ENCODE data around the gene ATOH7.
"Not testable (repeated sequence)": the region's sequence is repeated elsewhere in the genome, so short reads cannot be mapped to it uniquely, and the experiment has no call there.

ATOH7 gene

DNA sequence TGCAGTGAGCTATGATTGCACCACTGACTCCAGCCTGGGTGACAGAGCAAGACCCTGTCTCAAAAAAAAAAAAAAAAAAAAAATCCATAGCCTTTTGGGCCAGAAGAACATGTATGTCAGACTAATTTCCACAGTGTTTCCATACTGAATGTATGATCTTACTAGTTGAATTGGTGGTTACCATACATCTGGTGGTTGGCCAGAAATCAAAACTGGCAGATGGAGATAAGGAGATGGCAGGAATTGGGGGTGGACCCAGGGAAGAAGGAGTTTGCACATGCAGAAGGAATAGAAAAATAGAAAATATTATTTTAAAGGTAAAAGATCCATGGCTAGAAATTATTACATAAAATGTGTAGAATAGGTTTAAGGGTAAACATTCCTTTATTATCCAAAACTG lies 3.7 kb upstream of the ATOH7 start:
- DNase-seq: no peak

DNA sequence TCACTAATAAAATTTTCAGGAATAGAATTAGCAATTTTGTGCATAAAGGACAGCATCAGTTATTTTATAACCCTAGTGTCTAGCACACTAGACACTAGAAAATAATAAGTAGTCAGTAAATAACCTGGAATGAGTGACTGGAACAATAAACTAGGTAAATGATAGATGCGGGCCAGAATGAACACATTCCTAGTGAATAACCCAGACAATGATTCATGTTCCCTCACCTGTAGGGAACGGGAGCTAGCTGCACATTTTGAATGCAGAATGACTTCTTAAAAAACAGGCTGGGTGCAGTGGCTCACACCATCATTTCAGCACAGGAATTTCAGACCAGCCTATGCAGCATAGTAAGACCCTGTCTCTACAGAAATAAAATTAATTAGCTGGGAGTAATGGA lies 3.2 kb upstream of the ATOH7 start:
- DNase-seq: no peak

DNA sequence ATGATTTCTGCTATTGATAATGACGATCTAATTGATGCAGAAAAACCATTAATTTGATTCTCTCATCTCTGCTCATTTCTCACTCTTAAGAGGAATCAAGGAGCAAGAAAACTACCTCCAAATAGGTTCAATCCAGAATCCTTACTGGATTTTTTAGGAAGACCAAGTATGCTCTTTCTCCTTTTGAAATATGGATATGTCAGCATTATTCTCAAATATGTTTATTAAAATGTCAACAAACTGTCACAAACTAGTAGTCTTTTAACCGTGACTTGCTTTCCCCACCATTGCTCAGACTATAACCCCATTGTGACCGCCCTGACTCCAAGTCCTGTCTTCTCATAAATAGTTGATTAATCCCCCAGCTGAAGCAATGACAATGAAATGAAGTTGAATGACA lies 1.1 kb upstream of the ATOH7 start:
- no peak for DNase-seq

DNA sequence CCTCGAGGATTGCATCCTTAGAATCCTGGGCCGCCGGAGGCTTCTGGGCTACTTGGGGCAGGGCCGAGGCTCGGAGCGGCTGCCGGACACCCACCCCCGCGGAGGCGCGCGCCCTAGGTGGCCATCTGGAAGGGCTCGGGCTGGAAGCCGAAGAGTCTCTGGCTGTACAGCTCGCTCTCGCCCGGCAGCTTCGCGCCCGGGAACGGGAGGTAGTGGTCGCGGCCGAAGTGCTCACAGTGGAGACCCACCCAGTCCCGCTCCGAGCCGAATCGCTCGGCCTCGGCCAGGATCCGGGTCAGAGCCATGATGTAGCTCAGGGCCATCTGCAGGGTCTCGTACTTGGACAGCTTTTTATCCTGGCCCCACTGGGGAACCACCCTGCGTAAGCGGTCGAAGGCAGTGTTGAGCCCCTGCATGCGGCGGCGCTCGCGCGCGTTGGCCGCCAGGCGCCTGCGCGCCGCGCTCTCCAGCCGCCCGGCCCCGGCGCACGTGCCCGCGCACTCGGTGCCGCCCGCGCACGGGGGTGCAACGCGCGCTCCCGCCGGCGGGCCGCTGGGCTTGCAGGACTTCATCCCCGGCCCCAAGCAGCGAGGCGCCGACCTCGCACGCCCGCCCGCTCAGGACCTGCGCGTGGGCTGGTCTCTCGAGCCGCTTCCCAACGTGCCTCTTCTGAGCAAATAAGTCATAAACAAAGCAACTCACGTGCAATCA lies 652 bp downstream of the ATOH7 start:
- no peak for DNase-seq

DNA sequence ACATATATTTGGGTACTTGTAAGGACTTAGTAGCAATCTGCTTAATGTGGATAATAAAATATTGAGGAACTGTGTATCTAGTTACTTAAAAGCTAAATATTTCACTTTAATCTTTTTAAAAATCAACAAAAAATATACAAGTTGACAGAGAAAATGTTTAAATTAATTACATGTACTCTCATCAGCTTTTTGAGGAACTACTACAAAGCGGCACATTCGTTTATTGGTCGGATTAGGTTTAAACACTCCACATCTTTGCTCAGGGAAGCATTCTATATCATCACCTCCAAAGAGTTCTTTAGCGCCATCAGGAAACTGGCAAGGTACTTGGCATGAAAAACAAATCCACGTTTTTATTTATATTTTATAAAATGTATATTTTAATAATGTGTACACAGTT lies 1.6 kb downstream of the ATOH7 start:
- no peak for DNase-seq

DNA sequence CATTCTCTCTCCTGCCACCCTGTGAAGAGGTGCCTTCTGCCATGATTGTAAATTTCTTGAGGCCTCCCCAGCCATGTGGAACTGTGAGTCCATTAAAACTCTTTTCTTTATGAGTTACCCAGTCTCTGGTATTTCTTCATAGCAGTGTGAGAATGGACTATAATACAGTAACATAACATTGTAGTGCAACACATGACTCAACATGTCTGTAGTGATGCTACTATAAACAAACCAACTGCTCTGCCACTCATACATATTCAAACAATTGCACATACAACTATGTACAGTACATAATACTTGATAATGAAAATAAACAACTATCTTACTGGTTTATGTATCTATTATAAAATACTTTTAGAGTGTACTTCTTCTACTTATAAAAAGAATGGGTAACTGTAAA lies 7.1 kb downstream of the ATOH7 start:
- DNase-seq: no peak

DNA sequence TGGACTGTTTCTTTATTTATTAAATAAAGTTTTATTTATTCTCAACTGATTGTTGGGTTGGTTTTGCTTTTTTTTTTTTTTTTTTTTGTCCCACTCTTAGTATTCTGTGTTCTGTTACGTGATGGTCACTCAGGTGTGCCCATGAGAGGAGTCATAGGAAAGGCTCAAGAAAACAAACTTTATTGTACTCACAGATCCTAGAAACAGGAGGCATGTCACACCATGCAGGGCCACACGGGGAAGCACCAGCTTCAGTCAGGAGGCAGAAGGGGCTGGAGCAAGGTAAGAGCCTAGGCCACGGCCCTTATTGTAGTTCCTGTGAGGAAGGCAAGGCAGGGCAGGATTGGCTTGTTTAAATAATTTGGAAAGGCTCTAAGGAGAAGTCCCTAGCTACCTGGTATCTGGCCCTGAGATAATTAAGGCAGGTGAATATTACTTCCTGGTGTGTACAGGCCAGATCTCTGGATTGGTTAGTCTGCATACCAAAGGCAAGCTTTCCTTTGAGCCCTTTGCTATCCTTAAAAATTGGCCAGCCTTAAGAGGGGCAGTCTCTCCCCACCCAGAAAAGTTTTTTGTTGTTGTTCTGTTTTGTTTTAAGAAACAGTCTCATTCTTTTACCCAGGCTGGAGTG lies 8.3 kb downstream of the ATOH7 start:
- DNase-seq: no peak

DNA sequence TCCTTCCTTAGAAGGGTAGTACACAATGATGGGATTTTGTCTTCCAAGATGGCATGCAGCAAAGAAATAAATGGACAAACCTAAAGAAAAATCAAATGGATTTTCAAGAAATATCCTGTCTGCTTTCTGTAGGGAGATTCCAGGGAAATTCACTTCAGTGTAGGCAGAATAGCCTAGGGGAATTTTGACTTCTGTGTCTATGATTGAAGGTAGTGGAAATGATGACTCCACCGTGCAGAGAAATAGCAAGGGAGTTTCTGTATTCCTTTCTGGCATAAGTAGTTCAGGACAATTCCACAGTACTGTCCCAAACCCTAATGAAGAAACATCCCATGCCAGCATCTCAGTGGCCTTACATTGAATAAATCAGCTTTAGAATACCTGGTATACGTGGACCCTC lies 9.5 kb downstream of the ATOH7 start:
- no peak for DNase-seq

DNA sequence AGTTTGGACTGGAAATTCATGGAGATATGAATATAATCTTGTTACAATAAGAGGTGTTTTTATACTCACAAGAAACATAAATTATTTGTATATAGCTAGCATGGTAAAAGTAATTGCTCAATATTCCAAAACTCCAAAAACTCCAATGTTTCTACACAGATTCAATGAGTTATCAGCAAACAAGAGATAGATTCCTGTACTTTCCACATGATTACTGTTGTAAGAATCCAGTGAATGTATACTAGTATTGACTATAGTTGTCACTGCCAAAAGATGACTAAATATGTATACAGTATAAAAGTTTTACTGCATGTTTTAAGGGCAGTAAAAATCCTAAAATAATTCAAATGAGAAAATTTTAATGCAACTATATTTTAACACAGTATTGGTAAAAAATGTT lies 10.7 kb downstream of the ATOH7 start:
- DNase-seq: no peak

DNA sequence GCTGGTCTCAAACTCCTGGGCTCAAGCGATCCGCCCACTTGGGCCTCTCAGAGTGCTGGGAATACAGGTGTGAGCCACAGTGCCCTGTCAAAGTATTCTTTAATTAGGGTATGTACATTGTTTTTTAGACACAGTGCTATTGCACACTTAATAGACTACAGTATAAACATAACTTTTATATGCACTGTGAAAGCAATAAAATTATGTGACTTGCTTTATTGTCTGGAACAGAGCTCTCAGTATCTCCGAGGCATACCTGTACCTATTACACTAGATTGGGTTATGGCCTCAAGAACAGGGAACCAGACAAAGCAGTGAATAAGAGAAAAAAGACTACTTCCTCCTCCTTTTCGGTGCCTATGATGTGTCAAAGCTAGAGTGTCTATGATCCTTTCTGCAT lies 13.1 kb downstream of the ATOH7 start:
- no peak for DNase-seq

DNA sequence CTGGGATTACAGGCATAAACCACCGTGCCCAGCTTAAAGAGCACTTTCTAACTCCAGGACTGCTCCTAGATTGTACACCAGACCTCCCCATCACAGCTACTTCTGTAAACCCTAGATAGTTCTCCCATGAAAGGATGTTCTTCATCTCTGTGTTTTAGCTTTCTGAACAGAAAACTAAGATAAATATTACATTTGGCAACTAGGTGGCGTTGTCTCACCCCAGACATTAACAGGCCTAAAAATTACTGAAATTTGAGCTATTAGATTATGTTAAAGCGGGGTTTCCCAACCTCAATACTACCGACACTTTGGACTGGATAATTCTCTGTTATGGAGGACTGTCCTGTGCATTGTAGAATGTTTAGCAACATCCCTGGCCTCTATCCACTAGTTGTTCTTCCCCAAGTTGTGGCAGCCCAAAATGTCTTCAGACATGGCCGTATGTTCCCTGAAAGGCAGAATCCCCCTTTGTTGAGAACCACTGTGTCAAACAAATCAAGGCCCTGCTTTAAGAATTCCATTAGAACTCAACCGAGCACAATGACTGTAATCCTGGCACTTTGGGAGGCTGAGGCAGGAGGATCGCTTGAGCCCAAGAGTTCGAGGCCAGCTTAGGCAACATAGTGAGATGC lies 19.1 kb downstream of the ATOH7 start:
- no peak for DNase-seq

DNA sequence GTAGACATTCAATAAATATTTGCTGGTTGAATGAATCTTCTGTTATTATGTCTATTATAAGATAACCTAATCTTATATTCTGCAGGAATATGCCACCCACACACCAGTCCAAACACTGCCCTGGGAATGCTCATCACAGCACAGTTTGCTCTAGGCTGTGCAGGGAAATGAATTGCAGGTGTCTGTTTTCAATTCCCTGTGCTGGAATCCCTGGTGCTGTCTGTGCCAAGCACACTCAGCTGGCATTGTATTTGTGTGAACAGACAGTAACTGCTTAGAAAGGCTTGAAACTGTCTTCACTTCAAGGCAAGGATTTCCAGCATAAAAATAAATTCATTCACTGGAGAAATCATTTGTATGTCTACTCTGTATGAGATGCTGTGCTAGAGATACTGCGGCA lies 20.2 kb downstream of the ATOH7 start:
- DNase-seq: no peak

DNA sequence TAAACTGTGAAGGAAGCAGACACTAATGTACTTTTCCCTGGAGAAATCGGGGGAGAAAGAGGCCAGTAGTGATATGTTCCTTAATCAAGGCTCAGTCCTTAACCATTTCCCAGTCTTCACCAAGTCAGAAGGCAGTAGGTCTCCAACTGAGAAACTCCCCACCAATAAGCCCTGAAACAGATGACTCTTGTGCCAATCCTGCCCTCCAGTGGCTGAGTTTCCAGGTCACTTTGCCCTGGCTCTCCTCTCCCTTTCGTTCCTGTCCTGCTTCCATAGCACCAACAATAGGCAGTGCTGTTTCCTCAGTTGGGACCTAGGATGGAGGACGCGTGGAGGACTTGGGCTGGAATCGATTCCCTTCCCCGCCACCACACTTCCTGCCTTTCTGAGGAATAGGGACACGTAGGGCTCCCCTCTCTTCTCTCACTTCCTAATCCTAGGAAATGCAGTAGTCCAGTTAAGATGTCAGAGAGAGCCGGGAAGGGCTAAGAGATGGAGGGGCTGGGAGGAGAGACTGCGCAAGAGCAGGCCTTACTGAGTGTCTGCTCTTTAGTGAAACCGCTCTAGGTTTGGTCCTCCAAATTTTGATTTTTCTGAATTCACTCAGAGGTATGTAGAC lies 23.4 kb downstream of the ATOH7 start:
- DNase-seq: no peak

DNA sequence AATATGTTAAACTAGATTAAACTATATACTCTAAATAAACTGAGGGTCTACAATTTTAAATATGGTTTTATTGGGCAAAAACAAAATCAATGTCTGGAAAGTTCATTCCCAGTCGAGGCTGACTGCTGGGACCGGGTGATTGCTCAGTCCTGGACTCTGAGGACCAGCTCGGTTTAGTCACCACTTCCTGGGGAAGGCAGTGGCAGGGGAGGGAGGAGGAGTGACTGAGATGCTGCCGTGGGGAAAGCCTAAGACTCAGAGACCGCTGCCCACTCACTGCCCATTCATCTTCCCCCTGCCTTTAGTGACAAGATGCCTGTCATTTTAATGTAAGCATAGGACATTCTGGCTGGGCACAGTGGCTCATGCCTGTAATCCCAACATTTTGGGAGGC lies 29.0 kb downstream of the ATOH7 start:
- no peak for DNase-seq

DNA sequence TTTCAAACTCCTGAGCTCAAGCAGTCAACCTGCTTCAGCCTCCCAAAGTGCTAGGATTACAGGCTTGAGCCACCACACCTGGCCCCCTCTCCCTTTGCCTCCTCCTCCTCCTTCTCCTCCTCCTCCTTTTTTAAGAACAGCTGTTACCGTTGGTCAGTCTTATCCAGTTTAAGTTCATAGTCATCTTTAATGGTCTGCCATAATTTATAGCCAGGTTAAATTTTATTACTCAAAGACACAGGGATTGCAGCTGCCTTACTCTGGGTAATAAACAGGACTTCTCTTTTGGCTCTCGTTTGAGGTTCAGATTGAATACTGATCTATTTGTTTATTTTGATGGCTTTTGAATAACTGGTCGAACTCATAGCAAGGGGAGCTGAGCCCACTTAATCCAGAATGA lies 35.2 kb downstream of the ATOH7 start:
- no peak for DNase-seq

DNA sequence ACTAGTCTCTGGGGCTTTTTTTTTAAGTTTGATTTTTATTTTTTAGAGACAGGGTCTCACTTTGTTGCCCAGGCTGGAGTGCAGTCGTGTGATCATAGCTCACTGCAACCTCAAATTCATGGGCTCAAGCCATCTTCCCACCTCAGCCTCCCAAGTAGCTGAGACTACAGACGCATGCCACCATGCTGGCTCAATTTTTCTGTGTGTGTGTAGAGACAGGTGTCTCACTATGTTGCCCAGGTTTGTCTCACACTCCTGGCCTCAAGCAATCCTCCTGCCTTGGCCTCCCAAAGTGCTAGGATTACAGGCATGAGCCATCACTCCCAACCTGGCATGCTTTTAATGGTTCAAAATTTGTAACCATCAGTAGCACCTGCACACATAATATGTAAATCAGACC lies 36.1 kb downstream of the ATOH7 start:
- DNase-seq: not testable (repeated sequence)

DNA sequence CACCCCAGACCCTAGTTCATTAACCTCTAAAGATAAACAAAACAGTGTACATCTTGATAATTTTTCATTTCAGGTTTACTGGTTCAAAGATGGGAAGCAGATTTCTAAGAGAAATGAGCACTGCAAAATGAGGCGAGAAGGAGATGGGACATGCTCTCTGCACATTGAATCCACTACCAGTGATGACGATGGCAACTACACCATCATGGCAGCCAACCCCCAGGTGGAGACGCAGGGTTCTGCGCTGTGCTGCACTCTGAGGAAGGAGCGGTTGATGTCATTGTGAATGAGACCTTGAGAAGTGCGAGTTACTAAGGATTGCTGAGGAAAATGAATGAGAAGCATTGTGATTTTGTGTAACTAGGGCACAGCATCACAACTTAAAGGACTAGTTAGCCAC lies 37.6 kb downstream of the ATOH7 start:
- no peak for DNase-seq

DNA sequence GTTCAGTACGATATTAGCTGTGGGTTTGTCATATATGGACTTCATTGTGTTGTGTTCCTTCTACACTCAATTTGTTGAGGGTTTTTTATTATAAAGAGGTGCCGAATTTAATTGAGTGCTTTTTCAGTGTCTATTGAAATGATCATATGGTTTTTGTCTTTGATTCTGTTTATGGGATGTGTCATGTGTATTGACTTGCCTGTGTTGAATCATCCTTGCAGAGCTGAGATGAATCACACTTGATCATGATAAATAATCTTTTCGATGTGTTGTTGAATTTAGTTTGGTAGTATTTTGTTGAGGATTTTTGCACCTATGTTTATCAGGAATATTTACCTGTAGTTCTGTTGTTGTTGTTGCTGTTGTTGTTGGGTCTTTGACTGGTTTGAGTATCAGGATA lies 39.8 kb downstream of the ATOH7 start:
- DNase-seq: no peak

DNA sequence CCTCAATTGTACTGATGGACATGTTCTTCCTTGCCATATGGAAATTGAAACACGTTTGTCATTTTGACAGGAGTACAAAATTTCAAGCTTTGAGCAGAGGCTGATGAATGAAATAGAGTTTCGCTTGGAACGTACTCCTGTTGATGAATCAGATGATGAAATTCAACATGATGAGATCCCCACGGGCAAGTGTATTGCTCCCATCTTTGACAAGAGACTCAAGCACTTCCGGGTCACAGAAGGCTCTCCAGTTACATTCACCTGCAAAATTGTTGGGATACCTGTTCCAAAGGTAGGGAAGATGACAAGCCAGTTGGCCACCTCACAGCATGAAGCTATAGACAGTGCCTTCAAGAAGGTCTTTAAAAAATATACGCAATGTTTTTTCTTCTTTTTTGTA lies 43.1 kb downstream of the ATOH7 start:
- no peak for DNase-seq

DNA sequence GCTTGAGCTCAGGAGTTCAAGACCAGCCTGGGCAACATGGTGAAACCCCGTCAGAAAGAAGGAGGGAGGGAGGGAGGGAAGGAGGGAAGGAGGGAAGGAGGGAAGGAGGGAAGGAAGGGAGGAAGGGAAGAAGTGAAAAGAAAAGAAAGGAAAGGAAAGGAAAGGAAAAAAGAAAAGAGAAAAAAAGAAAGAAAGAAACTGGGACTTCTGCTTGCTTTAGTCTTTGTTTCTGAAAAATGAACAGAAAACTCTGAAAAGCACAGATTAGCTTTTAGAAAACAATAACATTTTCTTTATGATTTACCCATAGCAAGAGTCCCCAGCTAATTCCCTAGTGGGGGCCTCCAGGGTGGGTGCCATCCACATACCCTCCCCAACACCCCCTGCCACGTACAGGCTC lies 46.8 kb downstream of the ATOH7 start:
- no peak for DNase-seq

DNA sequence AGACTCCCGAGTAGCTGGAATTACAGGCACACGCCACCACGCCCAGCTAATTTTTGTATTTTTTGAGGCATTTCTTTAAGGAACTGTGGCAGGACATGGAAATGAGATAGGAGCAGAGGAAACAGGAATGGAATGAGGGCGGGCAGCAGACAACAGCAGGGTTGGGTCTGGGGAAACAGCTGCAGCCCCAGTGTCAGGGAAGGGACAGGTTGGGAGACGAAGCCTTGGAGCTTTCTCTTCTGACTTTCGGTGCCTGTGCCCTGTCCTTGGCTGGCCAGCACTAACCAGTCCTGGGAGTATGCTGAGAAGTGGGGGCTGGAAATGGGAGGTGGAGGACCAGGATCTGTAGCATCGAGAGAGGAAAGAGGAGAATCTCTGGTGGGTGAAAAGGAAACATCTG lies 47.4 kb downstream of the ATOH7 start:
- DNase-seq: no peak

All from NCI-H187 treated with DMSO at 0.1 percent for 48 hours (cell line).